Measurements from ENCODE around the gene ARHGAP42. TPM values are rescaled to one million over a fixed set of nuclear protein-coding genes. Genes with fewer than 3 reads are reported as not detected.

Gene ARHGAP42
- total and polyA plus RNA-seq, 10 donors = 3.5 to 31.0 (median 19.6) TPM

DNA sequence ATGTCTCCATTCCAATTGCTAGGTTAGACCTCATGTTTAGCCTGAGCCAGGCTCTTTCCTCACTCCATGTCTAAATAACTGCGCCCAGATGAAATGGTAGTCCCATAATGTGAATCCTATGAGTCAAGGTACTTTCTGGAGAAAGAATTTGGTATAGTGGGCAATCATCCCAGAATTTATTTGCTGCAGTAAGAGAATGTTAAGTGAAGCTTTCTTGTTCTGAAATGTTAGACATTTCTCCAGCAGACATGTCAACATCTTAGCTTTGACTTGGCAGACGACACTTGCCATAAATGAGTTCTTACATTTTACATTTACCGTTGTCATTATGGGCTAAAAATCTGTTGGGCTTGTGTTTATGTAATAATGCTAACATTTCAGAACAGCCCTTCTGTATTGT lies 277.3 kb downstream of the ARHGAP42 start:
- Histone ChIP-seq H3K4me1 (peaks cover 0 to 8% (median 0%) of the 10 kb centered on the region in 6 donors), H3K27ac (peak overlapping the region in 1 of 8 donors; percentile 55), H3K27me3 (replicated peaks in 1 of 7) (no peaks in the 10 kb centered on the region), H3K36me3 (peaks cover 0 to 56% (median 2%) of the 10 kb centered on the region in 6 donors), H3K9me3 (peaks cover 0 to 30% (median 14%) of the 10 kb centered on the region in 8 donors), H3K4me3 (no peak overlapping the region)
- intact Hi-C loops (cut with DNase I; ENCODE audit: low total_unique reads) = no loop called here
- 85 to 94% (median 88%) methylated on average over 3 of the region's 3 CpGs for WGBS, 5 donors
- TF ChIP-seq, protein P1, sequence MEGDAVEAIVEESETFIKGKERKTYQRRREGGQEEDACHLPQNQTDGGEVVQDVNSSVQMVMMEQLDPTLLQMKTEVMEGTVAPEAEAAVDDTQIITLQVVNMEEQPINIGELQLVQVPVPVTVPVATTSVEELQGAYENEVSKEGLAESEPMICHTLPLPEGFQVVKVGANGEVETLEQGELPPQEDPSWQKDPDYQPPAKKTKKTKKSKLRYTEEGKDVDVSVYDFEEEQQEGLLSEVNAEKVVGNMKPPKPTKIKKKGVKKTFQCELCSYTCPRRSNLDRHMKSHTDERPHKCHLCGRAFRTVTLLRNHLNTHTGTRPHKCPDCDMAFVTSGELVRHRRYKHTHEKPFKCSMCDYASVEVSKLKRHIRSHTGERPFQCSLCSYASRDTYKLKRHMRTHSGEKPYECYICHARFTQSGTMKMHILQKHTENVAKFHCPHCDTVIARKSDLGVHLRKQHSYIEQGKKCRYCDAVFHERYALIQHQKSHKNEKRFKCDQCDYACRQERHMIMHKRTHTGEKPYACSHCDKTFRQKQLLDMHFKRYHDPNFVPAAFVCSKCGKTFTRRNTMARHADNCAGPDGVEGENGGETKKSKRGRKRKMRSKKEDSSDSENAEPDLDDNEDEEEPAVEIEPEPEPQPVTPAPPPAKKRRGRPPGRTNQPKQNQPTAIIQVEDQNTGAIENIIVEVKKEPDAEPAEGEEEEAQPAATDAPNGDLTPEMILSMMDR (IDR thresholded peaks at IDR 0.05 in 8 of 11, conservative IDR thresholded peaks at IDR 0.05 in 3 of 11) = no peak
- no peak for TF ChIP-seq POLR2A (IDR thresholded peaks at IDR 0.05)
- TF ChIP-seq POLR2AphosphoS5 (IDR thresholded peaks at IDR 0.05) = no peak
- no peak for DNase-seq

DNA sequence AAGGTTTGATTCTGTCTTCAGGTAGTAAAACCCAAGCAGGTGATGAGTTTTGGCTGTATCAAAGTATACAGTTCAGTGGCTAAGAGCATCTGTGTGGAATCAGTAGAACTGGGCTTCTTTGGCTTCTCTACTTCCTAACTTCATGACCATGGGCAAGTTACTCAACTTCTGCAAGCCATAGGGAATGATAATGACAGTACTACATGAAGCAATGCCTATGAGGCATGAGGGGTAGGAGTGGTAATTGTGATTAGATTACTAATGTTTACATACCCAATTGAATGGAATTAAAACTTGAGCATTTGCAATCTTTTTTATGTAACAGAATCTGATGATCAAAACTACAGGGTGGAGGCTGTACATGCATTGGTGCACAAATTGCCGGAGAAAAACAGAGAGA lies 278.3 kb downstream of the ARHGAP42 start:
- DNase-seq = no peak
- peaks cover 0 to 56% (median 2%) of the 10 kb centered on the region in 6 donors for H3K36me3 ChIP-seq
- TF ChIP-seq POLR2AphosphoS5 (IDR thresholded peaks at IDR 0.05) = no peak
- TF ChIP-seq, protein P1 (IDR thresholded peaks at IDR 0.05 in 8 of 11, conservative IDR thresholded peaks at IDR 0.05 in 3 of 11) = no peak
- no peak for TF ChIP-seq POLR2A (IDR thresholded peaks at IDR 0.05)
- H3K4me3 ChIP-seq = no peak overlapping the region
- H3K4me1 ChIP-seq = peaks cover 0 to 8% (median 0%) of the 10 kb centered on the region in 6 donors
- no peaks in the 10 kb centered on the region for H3K27me3 ChIP-seq (replicated peaks in 1 of 7)
- no peak overlapping the region for H3K27ac ChIP-seq
- WGBS, 5 donors = 93 to 98% (median 96%) methylated on average over 1 of the region's 1 CpG
- peaks cover 0 to 36% (median 18%) of the 10 kb centered on the region in 8 donors for H3K9me3 ChIP-seq
- intact Hi-C loops (cut with DNase I; ENCODE audit: low total_unique reads) = no loop called here

DNA sequence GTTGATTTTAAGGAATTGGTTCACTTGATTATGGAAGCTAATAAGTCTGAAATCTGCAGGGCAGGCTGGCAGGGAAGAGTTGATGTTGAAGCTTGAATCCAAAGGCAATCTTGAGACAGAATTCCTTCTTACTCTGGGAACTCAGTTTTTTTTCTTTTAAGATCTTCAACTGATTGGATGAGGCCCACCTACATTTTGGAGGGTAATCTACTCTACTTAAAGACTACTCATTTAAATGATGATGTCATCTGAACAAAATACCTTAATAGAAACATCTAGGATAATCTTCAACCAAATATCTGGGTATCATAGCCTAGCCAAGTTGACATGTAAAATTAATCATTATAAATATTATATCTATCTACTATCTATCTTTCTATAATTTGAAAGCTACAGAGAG lies 279.3 kb downstream of the ARHGAP42 start:
- H3K9me3 ChIP-seq = peaks cover 0 to 36% (median 18%) of the 10 kb centered on the region in 8 donors
- intact Hi-C loops (cut with DNase I; ENCODE audit: low total_unique reads) = no loop called here
- no peak for DNase-seq
- TF ChIP-seq POLR2AphosphoS5 (IDR thresholded peaks at IDR 0.05) = no peak
- no peak for TF ChIP-seq POLR2A (IDR thresholded peaks at IDR 0.05)
- TF ChIP-seq, protein P1 (IDR thresholded peaks at IDR 0.05 in 8 of 11, conservative IDR thresholded peaks at IDR 0.05 in 3 of 11) = no peak
- H3K27me3 ChIP-seq (replicated peaks in 1 of 7) = no peaks in the 10 kb centered on the region
- H3K4me3 ChIP-seq = no peak overlapping the region
- H3K36me3 ChIP-seq = peaks cover 0 to 52% (median 2%) of the 10 kb centered on the region in 6 donors
- H3K27ac ChIP-seq = no peak overlapping the region
- peaks cover 0 to 8% (median 0%) of the 10 kb centered on the region in 6 donors for H3K4me1 ChIP-seq

DNA sequence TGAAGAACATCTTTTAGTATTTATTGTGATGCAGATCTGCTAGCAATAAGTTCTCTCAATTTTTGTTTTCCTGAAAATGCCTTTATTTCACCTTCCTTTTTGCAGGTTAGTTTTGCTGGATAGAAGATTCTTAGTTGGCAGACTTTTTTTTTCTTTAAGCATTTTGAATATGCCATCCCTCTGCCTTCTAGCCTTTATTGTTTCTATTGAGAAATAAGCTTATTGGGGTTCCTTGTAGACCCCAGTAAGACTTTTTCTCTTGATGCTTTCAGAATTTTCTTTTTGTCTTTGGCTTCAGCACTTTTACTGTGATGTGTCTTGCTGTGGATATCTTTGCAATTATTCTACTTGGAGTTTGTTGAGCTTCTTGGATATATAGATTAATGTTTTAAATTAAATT lies 281.9 kb downstream of the ARHGAP42 start:
- Histone ChIP-seq H3K27me3 (replicated peaks in 1 of 7) (no peaks in the 10 kb centered on the region), H3K9me3 (peaks cover 0 to 36% (median 18%) of the 10 kb centered on the region in 8 donors), H3K4me3 (no peak overlapping the region), H3K27ac (no peak overlapping the region), H3K4me1 (peaks cover 0 to 3% (median 0%) of the 10 kb centered on the region in 6 donors), H3K36me3 (peaks cover 0 to 38% (median 0%) of the 10 kb centered on the region in 6 donors)
- no peak for DNase-seq
- intact Hi-C loops (cut with DNase I; ENCODE audit: low total_unique reads) = no loop called here
- TF ChIP-seq POLR2A (IDR thresholded peaks at IDR 0.05) (no peak), POLR2AphosphoS5 (IDR thresholded peaks at IDR 0.05) (no peak)
- TF ChIP-seq, protein P1 (IDR thresholded peaks at IDR 0.05 in 8 of 11, conservative IDR thresholded peaks at IDR 0.05 in 3 of 11) = no peak

All from spleen (tissue), 11 donors.